ENCODE results near the gene CCDC102B.

Gene CCDC102B

DNA sequence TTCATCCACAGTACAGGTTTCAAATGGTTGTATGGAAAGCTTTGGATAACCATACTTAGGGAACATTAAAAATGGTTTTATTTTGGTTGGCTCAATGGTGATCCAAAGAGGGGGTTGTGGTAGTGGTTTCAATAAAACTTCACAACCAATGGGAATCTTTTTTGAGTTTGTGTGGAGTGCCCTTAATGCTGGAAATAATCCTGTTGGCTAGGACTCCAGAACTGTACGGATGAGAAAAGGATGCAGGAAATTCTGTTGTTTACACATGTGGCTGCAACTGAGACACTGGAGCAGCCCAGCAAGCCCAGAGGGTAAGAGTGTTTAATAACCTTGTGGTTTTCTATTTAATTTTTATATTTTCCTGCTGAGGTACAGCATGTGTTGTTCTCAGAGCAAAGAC, at the start of gene CCDC102B:
CCDC102B (plus strand) TSS at position 210 of the 400 bp plus-strand sequence. CDS start 38,684 bp downstream, outside the sequence.
- no peak within 1 kb of the TSS for H3K4me2 ChIP-seq
- no peak within 1 kb of the TSS for H3K27ac ChIP-seq
- TF ChIP-seq, protein P1, sequence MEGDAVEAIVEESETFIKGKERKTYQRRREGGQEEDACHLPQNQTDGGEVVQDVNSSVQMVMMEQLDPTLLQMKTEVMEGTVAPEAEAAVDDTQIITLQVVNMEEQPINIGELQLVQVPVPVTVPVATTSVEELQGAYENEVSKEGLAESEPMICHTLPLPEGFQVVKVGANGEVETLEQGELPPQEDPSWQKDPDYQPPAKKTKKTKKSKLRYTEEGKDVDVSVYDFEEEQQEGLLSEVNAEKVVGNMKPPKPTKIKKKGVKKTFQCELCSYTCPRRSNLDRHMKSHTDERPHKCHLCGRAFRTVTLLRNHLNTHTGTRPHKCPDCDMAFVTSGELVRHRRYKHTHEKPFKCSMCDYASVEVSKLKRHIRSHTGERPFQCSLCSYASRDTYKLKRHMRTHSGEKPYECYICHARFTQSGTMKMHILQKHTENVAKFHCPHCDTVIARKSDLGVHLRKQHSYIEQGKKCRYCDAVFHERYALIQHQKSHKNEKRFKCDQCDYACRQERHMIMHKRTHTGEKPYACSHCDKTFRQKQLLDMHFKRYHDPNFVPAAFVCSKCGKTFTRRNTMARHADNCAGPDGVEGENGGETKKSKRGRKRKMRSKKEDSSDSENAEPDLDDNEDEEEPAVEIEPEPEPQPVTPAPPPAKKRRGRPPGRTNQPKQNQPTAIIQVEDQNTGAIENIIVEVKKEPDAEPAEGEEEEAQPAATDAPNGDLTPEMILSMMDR (conservative IDR thresholded peaks at IDR 0.05; ENCODE audit: low read depth, low read length), result no peak
- no peaks in the 10 kb centered on the region for H3K27me3 ChIP-seq (ENCODE audit: insufficient read depth, low read depth)
- H2AFZ ChIP-seq (ENCODE audit: low read depth), result no peak within 1 kb of the TSS
- H4K20me1 ChIP-seq (ENCODE audit: insufficient read depth), result no peaks in the 10 kb centered on the region
- no peaks in the 10 kb centered on the region for H3K4me1 ChIP-seq (ENCODE audit: low read depth, poor library complexity, severe bottlenecking)
- no peaks in the 10 kb centered on the region for H3K79me2 ChIP-seq (ENCODE audit: insufficient read depth, low read depth)
- H3K36me3 ChIP-seq (ENCODE audit: insufficient read depth), result no peaks in the 10 kb centered on the region
- H3K4me3 ChIP-seq (IDR thresholded peaks at IDR 0.05; ENCODE audit: insufficient read depth, low read depth, low read length), result no peak within 1 kb of the TSS
- no peak within 1 kb of the TSS for H3K9ac ChIP-seq

- Histone ChIP-seq H3K4me2 (no peak overlapping the region), H3K27me3 (ENCODE audit: insufficient read depth, low read depth) (no peaks in the 10 kb centered on the region), H3K9ac (no peak overlapping the region), H4K20me1 (ENCODE audit: insufficient read depth) (no peaks in the 10 kb centered on the region), H3K79me2 (ENCODE audit: insufficient read depth, low read depth) (no peaks in the 10 kb centered on the region), H3K36me3 (ENCODE audit: insufficient read depth) (no peaks in the 10 kb centered on the region), H3K27ac (no peak overlapping the region), H3K4me3 (IDR thresholded peaks at IDR 0.05; ENCODE audit: insufficient read depth, low read depth, low read length) (no peak overlapping the region), H2AFZ (ENCODE audit: low read depth) (no peak overlapping the region), H3K4me1 (ENCODE audit: low read depth, poor library complexity, severe bottlenecking) (no peaks in the 10 kb centered on the region)
- TF ChIP-seq, protein P1 (conservative IDR thresholded peaks at IDR 0.05; ENCODE audit: low read depth, low read length), result no peak
These were observed 40.8 kb upstream of the CCDC102B start for GRCh38 chr18:68757126-68757525.

GRCh38 chr18:68759308-68759707, 38.6 kb upstream of the CCDC102B start:
- no peaks in the 10 kb centered on the region for H4K20me1 ChIP-seq (ENCODE audit: insufficient read depth)
- H3K9ac ChIP-seq, result no peak overlapping the region
- no peak overlapping the region for H3K27ac ChIP-seq
- H3K27me3 ChIP-seq (ENCODE audit: insufficient read depth, low read depth), result no peaks in the 10 kb centered on the region
- no peak overlapping the region for H3K4me2 ChIP-seq
- H2AFZ ChIP-seq (ENCODE audit: low read depth), result no peak overlapping the region
- no peaks in the 10 kb centered on the region for H3K4me1 ChIP-seq (ENCODE audit: low read depth, poor library complexity, severe bottlenecking)
- H3K4me3 ChIP-seq (IDR thresholded peaks at IDR 0.05; ENCODE audit: insufficient read depth, low read depth, low read length), result no peak overlapping the region
- no peaks in the 10 kb centered on the region for H3K36me3 ChIP-seq (ENCODE audit: insufficient read depth)
- TF ChIP-seq, protein P1 (conservative IDR thresholded peaks at IDR 0.05; ENCODE audit: low read depth, low read length), result no peak
- no peaks in the 10 kb centered on the region for H3K79me2 ChIP-seq (ENCODE audit: insufficient read depth, low read depth)

DNA sequence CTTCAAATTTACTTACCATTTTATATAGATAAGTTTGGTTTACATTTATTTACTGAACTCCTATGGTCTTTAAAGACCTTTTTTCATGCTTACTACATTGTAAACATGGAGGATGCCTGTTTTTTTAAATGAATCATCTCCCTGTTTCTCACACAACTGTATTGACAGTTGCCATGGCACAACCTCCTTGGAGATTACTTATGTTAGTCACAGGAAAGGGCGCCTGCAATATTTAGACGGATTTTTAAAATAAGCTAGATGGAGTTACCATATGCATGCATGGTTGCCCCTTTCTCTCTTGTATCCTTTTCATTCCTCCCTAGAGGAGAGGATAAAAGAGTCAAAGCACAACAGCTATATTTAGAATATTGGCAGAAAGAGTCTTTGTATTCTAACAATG, 34.8 kb upstream of the CCDC102B start:
- H3K4me1 ChIP-seq (ENCODE audit: low read depth, poor library complexity, severe bottlenecking), result no peaks in the 10 kb centered on the region
- no peak overlapping the region for H3K9ac ChIP-seq
- no peak overlapping the region for H3K4me3 ChIP-seq (IDR thresholded peaks at IDR 0.05; ENCODE audit: insufficient read depth, low read depth, low read length)
- H3K27me3 ChIP-seq (ENCODE audit: insufficient read depth, low read depth), result no peaks in the 10 kb centered on the region
- H3K27ac ChIP-seq, result no peak overlapping the region
- H3K4me2 ChIP-seq, result no peak overlapping the region
- no peaks in the 10 kb centered on the region for H4K20me1 ChIP-seq (ENCODE audit: insufficient read depth)
- no peak overlapping the region for H2AFZ ChIP-seq (ENCODE audit: low read depth)
- no peaks in the 10 kb centered on the region for H3K36me3 ChIP-seq (ENCODE audit: insufficient read depth)
- TF ChIP-seq, protein P1 (conservative IDR thresholded peaks at IDR 0.05; ENCODE audit: low read depth, low read length), result no peak
- no peaks in the 10 kb centered on the region for H3K79me2 ChIP-seq (ENCODE audit: insufficient read depth, low read depth)

Measured in KMS-11 (cell line).